Progenitor cell of endocrine pancreas (in vitro differentiated cells): ENCODE data around the gene GNAI2. TPM values are rescaled to one million over a fixed set of nuclear protein-coding genes. Genes with fewer than 3 reads are reported as not detected.
A peak's percentile ranks its signal among the peaks of the same experiment; 100 is the strongest.

Experiments used
- DNase-seq: peaks from one replicate; pipeline ENCODE4 v3.0.0; 2021; ENCODE audit warnings: low spot score; ENCODE audit not compliant: unreplicated experiment
- H3K27ac Mint-ChIP-seq: 2 replicates; pipeline ENCODE4 v1.8.0; 2021; ENCODE audit warnings: mild to moderate bottlenecking, moderate library complexity, mixed read lengths
- H3K27me3 Mint-ChIP-seq: 2 replicates; pipeline ENCODE4 v1.8.0; 2021; ENCODE audit warnings: mixed read lengths
- H3K36me3 Mint-ChIP-seq: 2 replicates; pipeline ENCODE4 v1.8.0; 2022; ENCODE audit warnings: mixed read lengths; ENCODE audit not compliant: insufficient read depth
- H3K4me1 Mint-ChIP-seq: 2 replicates; pipeline ENCODE4 v1.8.0; 2021; ENCODE audit warnings: low read depth, mixed read lengths
- H3K4me3 Mint-ChIP-seq: 2 replicates; pipeline ENCODE4 v1.8.0; 2021; ENCODE audit warnings: low read depth, mild to moderate bottlenecking, moderate library complexity, mixed read lengths
- H3K9me3 Mint-ChIP-seq: 2 replicates; pipeline ENCODE4 v1.8.0; 2021; ENCODE audit warnings: low read depth, mixed read lengths
- CTCF ChIP-seq: fragments of 200-600 bp; sonication (generic); IDR thresholded peaks from one replicate; pipeline ENCODE4 v1.5.0; 2021; ENCODE audit warnings: antibody characterized with exemption, mild to moderate bottlenecking; ENCODE audit not compliant: unreplicated experiment
- total RNA-seq: library from RNA; stranded (reverse); gene quantifications from 2 replicates; pipeline ENCODE4 v1.2.1, GENCODE V29; 2021

GNAI2 gene
- total RNA-seq, 1 donor from 2014 or later = 171 TPM

DNA sequence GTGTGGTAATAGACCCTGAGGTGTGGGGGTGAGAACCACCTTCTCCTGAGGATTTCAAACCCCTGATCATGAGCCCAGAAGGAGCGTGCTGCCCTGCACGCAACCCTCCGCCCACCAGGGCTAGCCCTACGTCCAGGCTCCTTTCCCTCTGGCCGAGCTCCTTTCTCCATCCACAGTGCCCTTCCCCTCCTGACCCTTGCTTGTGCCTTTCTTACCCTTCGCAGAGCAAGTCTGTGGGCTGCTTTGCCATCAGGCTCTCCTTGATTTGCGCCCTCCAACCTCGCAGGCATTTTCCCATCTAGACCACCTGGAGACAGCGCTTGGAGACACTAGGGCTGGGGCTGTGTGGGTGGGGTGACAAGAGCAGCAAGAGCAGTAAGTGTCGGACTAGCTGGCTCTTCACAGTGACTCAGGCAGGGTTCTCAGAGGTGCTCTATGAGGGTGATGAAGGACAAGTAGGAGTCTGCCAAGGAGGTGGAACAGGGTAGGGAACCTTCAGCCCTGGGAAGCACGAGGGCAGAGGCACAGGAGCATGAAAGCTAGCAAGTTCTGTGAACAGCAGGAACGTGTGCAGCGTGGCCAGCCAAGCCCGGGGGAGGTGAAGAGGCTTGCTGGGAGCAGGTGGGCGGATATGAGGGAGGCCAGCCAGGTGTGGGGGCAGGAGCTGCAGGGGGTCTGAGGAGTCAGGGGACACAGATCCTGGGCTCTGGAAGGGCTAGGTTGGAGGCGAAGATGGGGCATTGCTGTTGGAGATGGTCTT is 33.5 kb upstream of the GNAI2 start:
- H3K27me3 Mint-ChIP-seq = peaks cover 19% of the 10 kb centered on the region
- TF ChIP-seq CTCF = no peak
- no peak for DNase-seq

GRCh38 chr3:50203113-50203808 is 32.7 kb upstream of the GNAI2 start:
- H3K27me3 Mint-ChIP-seq = peaks cover 25% of the 10 kb centered on the region
- H3K4me3 Mint-ChIP-seq = peak overlapping the region; percentile 31
- no peaks in the 10 kb centered on the region for H3K9me3 Mint-ChIP-seq
- peaks cover 30% of the 10 kb centered on the region for H3K4me1 Mint-ChIP-seq
- no peak for DNase-seq
- H3K27ac Mint-ChIP-seq = peak overlapping the region; percentile 63
- H3K36me3 Mint-ChIP-seq = no peaks in the 10 kb centered on the region
- no peak for TF ChIP-seq CTCF

More for the DNA sequence above, 33.5 kb upstream of the GNAI2 start:
- Mint-ChIP-seq H3K4me1 (peaks cover 30% of the 10 kb centered on the region), H3K4me3 (peak overlapping the region; percentile 31), H3K27ac (peak overlapping the region; percentile 28), H3K36me3 (no peaks in the 10 kb centered on the region), H3K9me3 (no peaks in the 10 kb centered on the region)

DNA sequence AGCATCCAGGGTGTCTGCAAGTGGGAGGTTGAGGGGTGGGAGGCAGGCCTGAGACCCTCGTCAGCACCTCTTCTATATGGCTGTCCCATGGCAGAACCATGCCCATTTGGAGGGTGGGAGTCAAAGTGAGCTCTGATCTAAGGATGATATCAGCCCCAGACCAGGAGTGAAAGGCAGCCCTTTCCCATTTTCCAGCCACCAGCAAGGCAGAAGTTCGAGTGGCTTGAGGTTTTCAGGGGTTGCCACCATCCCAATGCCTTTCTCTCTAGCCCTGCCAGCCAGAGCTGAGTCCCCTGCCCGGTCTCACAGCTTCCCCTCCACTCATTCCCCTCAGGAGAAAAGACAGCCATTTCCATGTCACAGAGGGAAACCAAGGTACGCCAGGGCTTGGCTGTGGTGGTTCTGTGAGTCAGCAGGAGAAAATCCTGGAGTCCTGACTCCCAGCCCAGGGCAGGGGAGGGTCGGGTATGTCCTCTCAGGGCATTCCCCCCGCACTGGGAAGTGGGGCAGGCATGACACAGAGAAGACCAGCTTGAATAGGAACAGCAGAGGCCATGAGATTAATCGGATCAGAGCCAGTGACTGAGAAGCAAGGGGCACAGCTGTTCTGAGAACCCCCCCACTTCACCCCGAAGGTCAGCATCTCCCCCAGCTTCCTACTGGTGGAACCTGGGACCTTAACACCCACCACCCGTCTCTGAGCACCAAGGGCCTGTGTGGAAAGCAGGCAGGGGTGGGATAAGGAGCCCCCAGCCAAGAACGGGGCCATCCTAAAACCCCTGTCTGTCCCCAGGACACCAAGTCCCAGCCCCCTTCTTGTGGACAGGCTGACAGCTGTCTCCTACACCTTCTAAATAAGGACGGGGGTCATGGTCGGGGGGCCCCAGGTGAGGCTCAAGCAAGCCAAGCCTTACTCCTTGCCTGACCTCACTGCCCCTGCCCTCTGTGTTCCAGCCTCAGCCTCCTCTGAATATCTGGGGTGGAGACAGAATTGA is 31.9 kb upstream of the GNAI2 start:
- Mint-ChIP-seq H3K36me3 (no peaks in the 10 kb centered on the region), H3K4me3 (peak overlapping the region; percentile 9), H3K27me3 (peaks cover 31% of the 10 kb centered on the region), H3K27ac (peak overlapping the region; percentile 63), H3K4me1 (peaks cover 35% of the 10 kb centered on the region), H3K9me3 (no peaks in the 10 kb centered on the region)
- TF ChIP-seq CTCF = no peak
- DNase-seq = no peak

- TF ChIP-seq CTCF = no peak
These were observed 31.1 kb upstream of the GNAI2 start, which contains the start of gene SLC38A3 for GRCh38 chr3:50204804-50205412. SLC38A3 (plus strand) TSS chr3:50205271; CDS start chr3:50214200, 8,929 bp downstream.

More at GRCh38 chr3:50204804-50205412, 31.1 kb upstream of the GNAI2 start, which contains the start of gene SLC38A3:
- peak within 1 kb of the TSS; percentile 63 for H3K27ac Mint-ChIP-seq
- DNase-seq = peak; percentile 53
- H3K9me3 Mint-ChIP-seq = no peaks in the 10 kb centered on the region
- H3K27me3 Mint-ChIP-seq = peaks cover 31% of the 10 kb centered on the region
- peaks cover 39% of the 10 kb centered on the region for H3K4me1 Mint-ChIP-seq
- H3K4me3 Mint-ChIP-seq = peak within 1 kb of the TSS; percentile 69
- H3K36me3 Mint-ChIP-seq = no peaks in the 10 kb centered on the region
